Thoracic aorta (tissue), 2 donors: ENCODE data around the gene RAN. TPM values are rescaled to one million over a fixed set of nuclear protein-coding genes. Genes with fewer than 3 reads are reported as not detected.

Source experiments
- ATAC-seq: fragments of 150-250 bp; one replicate; pipeline ENCODE4 v1.8.0; 2017; ENCODE audit warnings: low read depth; ENCODE audit not compliant: insufficient number of reproducible peaks, low FRiP score
- DNase-seq: peaks from one replicate; pipeline ENCODE4 v3.0.0-alpha.2; 2020; ENCODE audit warnings: low spot score
- H3K27ac ChIP-seq, 2 donors: fragments of 200-600 bp; sonication (generic); 1 replicate in 1 of 2; 2 replicates in 1 of 2; pipeline ENCODE4 v1.5.1; 2016; ENCODE audit warnings: mild to moderate bottlenecking in 2 of 2, moderate library complexity in 2 of 2
- H3K27me3 ChIP-seq: fragments of 200-600 bp; sonication (generic); replicated peaks from 2 replicates; pipeline ENCODE4 v1.6.0; 2016; ENCODE audit warnings: mild to moderate bottlenecking; ENCODE audit not compliant: insufficient read depth
- H3K36me3 ChIP-seq: fragments of 200-600 bp; sonication (generic); one replicate; pipeline ENCODE4 v1.5.1; 2016
- H3K4me1 ChIP-seq, 2 donors: fragments of 200-600 bp; sonication (generic); 1 replicate in 1 of 2; 2 replicates in 1 of 2; pipeline versions ENCODE4 v1.5.1 to v1.6.0; 2016; ENCODE audit warnings: low read depth in 2 of 2, mild to moderate bottlenecking in 1 of 2; ENCODE audit not compliant: control insufficient read depth in 1 of 2
- H3K4me3 ChIP-seq: fragments of 200-600 bp; sonication (generic); 2 replicates; pipeline ENCODE4 v1.5.1; 2016; ENCODE audit warnings: mild to moderate bottlenecking
- H3K9me3 ChIP-seq: fragments of 200-600 bp; sonication (generic); 2 replicates; pipeline ENCODE4 v1.5.1; 2016
- CTCF ChIP-seq: fragments of 200-600 bp; sonication (generic); IDR thresholded peaks from one replicate; pipeline ENCODE4 v1.5.1; 2019; ENCODE audit warnings: antibody characterized with exemption
- total RNA-seq, 2 donors: library from RNA; depleted of rRNA; stranded (reverse); fragments of >200 nt; gene quantifications; one replicate each; pipeline versions ENCODE4 v1.1.0 to v1.2.3, GENCODE V29; 2016

RAN gene
- total RNA-seq, 2 donors from 2014 or later = 120 to 168 TPM

DNA sequence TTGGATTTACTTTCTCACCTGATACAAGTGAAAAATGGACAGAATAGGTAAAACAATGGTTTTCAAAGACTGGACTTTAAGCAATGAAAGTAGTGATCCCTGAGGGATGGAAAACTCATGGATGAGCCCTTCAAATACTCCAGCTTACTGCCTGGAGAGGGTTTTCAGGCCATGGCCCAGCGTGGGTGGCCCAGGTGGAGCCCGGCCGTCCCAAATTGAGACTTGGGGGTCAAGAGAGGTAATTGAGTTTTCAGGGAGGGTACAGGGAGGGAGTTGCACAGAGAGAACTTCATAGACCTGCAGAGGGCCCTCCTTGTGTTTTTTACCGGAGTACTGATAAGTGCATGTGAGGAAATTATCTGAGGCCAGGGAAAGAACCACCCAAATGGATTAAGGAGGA, 37.2 kb downstream of the RAN start:
- Histone ChIP-seq H3K27me3 (no peaks in the 10 kb centered on the region), H3K27ac (no peak overlapping the region), H3K9me3 (peaks cover 8% of the 10 kb centered on the region), H3K36me3 (no peaks in the 10 kb centered on the region), H3K4me1 (no peaks in the 10 kb centered on the region), H3K4me3 (no peak overlapping the region)
- no peak for TF ChIP-seq CTCF
- no peak for DNase-seq
- ATAC-seq = no peak

GRCh38 chr12:130911193-130911592, 39.3 kb downstream of the RAN start:
- Histone ChIP-seq H3K27ac (no peak overlapping the region), H3K4me3 (no peak overlapping the region), H3K4me1 (no peaks in the 10 kb centered on the region), H3K27me3 (no peaks in the 10 kb centered on the region), H3K9me3 (peaks cover 8% of the 10 kb centered on the region), H3K36me3 (no peaks in the 10 kb centered on the region)
- ATAC-seq (no peak), DNase-seq (no peak)
- TF ChIP-seq CTCF = no peak

DNA sequence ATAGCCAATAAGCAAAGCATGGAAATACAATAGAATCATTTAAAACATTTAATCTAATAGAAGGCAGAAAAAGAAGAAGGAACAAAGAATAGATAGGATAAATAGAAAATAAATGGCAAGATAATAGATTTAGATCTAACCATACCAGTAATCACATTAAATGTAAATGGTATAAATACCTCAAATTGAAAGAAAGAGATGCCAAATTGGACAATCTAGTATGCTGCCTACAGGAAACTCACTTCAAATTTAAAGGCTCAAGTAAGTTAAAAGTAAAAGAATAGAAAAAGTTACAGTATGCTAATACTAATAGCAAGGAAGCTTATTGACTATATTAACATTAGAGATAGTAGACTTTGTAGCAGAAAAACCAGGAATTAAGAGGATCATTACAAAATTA, 40.1 kb downstream of the RAN start:
- no peaks in the 10 kb centered on the region for H3K4me1 ChIP-seq
- H3K9me3 ChIP-seq = peaks cover 8% of the 10 kb centered on the region
- H3K36me3 ChIP-seq = no peaks in the 10 kb centered on the region
- H3K4me3 ChIP-seq = no peak overlapping the region
- DNase-seq (no peak), ATAC-seq (no peak)
- H3K27ac ChIP-seq = no peak overlapping the region
- no peak for TF ChIP-seq CTCF
- H3K27me3 ChIP-seq = no peaks in the 10 kb centered on the region

DNA sequence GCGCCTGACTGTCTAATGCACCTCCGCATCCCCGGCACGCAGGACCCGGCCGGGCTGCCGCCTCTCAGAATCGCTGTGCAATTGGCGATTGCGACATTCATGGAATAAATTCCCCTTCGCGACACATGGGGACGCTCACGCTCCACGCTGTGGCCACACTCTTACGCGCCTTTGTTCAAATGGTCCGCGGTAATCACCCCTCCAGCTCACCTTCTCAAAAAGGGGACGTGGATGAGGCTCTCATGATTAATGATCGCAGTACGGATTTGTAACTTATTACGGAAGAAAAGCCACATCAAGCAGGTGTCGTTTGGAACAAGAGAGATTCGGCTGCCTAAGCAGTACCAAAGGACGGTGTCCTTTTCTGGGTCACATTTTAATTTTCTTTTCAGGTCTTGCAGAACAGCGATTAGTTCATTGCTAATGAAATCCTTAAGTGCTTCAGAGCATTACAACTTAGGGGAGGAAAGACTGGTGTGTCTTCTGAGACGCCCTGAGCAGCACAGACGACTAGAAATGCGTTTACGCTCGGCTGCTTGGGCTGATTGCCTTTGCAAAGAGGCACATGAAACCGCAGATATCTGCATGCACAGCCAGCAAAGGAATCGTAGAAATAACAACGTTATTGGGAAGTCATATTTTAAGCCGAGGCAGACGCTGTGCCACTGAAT, 44.5 kb downstream of the RAN start:
- H3K4me1 ChIP-seq = no peaks in the 10 kb centered on the region
- H3K4me3 ChIP-seq = peak overlapping the region; percentile 37
- ATAC-seq (no peak), DNase-seq (no peak)
- H3K9me3 ChIP-seq = peaks cover 5% of the 10 kb centered on the region
- TF ChIP-seq CTCF = peak; percentile 90
- H3K36me3 ChIP-seq = no peaks in the 10 kb centered on the region
- H3K27ac ChIP-seq = no peak overlapping the region
- no peaks in the 10 kb centered on the region for H3K27me3 ChIP-seq

DNA sequence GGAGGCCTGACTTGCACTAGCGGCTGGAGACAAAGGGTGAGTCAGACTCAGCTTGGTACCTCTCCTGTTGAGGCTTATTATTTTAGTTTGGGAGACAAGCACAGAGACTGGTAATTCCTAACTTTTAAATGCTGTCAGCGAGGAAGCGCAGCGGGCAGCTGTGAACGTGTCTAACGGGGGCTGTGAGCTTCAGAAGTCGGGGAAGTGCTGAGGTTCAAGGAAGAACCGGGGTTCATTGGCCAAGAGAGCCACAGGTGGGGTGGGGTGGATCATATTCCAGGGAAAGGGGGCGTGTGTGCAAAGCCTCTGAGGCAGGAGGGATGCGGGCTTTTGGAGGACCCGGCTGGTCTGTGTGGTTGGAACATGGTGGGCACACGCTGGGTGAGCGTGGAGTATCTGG, 45.7 kb downstream of the RAN start:
- H3K4me1 ChIP-seq = no peaks in the 10 kb centered on the region
- no peak overlapping the region for H3K27ac ChIP-seq
- DNase-seq = no peak
- H3K27me3 ChIP-seq = no peaks in the 10 kb centered on the region
- no peak for TF ChIP-seq CTCF
- H3K9me3 ChIP-seq = peaks cover 3% of the 10 kb centered on the region
- no peak for ATAC-seq
- H3K36me3 ChIP-seq = no peaks in the 10 kb centered on the region
- H3K4me3 ChIP-seq = no peak overlapping the region
